Measurements from ENCODE around the gene HOXA4. TPM values are rescaled to one million over a fixed set of nuclear protein-coding genes. Genes with fewer than 3 reads are reported as not detected.
A peak's percentile ranks its signal among the peaks of the same experiment; 100 is the strongest.

The HOXA4 gene
- total and polyA plus RNA-seq, 2 of the 4 experiments (the other 2 are of a cell fraction): 0.36 to 8.0 TPM

GRCh38 chr7:27082171-27082570, 48.4 kb downstream of the HOXA4 start:
- H3K4me2 ChIP-seq (ENCODE audit: low read depth, low read length): no peak overlapping the region
- in situ Hi-C loops (cut with MboI; ENCODE audit: low sequenced_read_pairs): no loop called here

More at GRCh38 chr7:27082171-27082570, 48.4 kb downstream of the HOXA4 start:
- no peaks in the 10 kb centered on the region for H3K9me1 ChIP-seq (ENCODE audit: insufficient read depth, low read length)
- no peaks in the 10 kb centered on the region for H3K9me3 ChIP-seq (ENCODE audit: control insufficient read depth, insufficient read depth, low read length)
- H2BK20ac ChIP-seq (ENCODE audit: low read depth, low read length): no peak overlapping the region
- ChIA-PET POLR2A (ENCODE audit: unreplicated experiment) (interaction anchor here (0.5 kb wide), 1 partner anchor 59 kb away, joined by 3 read pairs; no protein-coding TSS in a partner anchor), CTCF (no interaction called here)
- intact Hi-C loops (cut with micrococcal nuclease) (no loop called here), dilution Hi-C loops (cut with HindIII; ENCODE audit: low sequenced_read_pairs, unreplicated experiment) (no loop called here)
- H3K23ac ChIP-seq (ENCODE audit: low read depth, low read length): no peak overlapping the region
- no peak overlapping the region for H3K18ac ChIP-seq (ENCODE audit: low read depth, low read length)
- no peak overlapping the region for H4K8ac ChIP-seq (ENCODE audit: low read depth in 2 of 2, low read length in 2 of 2)
- H2AK9ac ChIP-seq (replicated peaks; ENCODE audit: low read depth, low read length, poor library complexity): no peak overlapping the region
- H3K4ac ChIP-seq (ENCODE audit: low read depth, low read length): no peak overlapping the region
- no peak overlapping the region for H3K27ac ChIP-seq (ENCODE audit: insufficient read depth, low read length)
- H3K9ac ChIP-seq (ENCODE audit: low read depth, low read length): no peak overlapping the region
- WGBS, 2 experiments (ENCODE audit: extremely low coverage in 2 of 2, insufficient read length in 1 of 2): 100% methylated on average over 1 of the region's 1 CpG; no CpG with 5 or more reads in 1 of the 2 experiments
- no peaks in the 10 kb centered on the region for H3K36me3 ChIP-seq (ENCODE audit: control insufficient read depth, insufficient read depth, low read length)
- BruUV-seq (replicated peaks): no TSS peak
- no peak overlapping the region for H2BK15ac ChIP-seq (ENCODE audit: low read depth, low read length)
- H3K4me3 ChIP-seq (ENCODE audit: insufficient read depth, low read depth, low read length): no peak overlapping the region
- H4K5ac ChIP-seq (ENCODE audit: low read depth, low read length): no peak overlapping the region
- no peaks in the 10 kb centered on the region for H3K27me3 ChIP-seq (ENCODE audit: control insufficient read depth, insufficient read depth, low read length)
- TF ChIP-seq MAZ (IDR thresholded peaks at IDR 0.05; ENCODE audit: borderline replicate concordance, low read depth, low read length) (no peak), CEBPB (IDR thresholded peaks at IDR 0.05; ENCODE audit: low read depth, low read length) (no peak)
- no peak overlapping the region for H3K56ac ChIP-seq (ENCODE audit: extremely low read depth, insufficient read depth, low read length)
- H3K79me1 ChIP-seq (ENCODE audit: low read depth in 1 of 2, low read length in 2 of 2): no peaks in the 10 kb centered on the region
- H4K20me1 ChIP-seq (ENCODE audit: insufficient read depth, low read length): no peaks in the 10 kb centered on the region
- no peak overlapping the region for H4K91ac ChIP-seq (ENCODE audit: insufficient read depth, low read depth, low read length)
- no peaks in the 10 kb centered on the region; the same call in 1 of the 2 replicates for H3K4me1 ChIP-seq (ENCODE audit: control insufficient read depth, insufficient read depth, low read length)
- H2BK120ac ChIP-seq (ENCODE audit: low read depth, low read length): 0 out of 2 replicates have a peak overlapping the region, but pooled peaks have one; percentile 4
- no peak for DNase-seq
- no peak overlapping the region for H2BK5ac ChIP-seq (ENCODE audit: low read depth, low read length, poor library complexity, severe bottlenecking)
- H2AK5ac ChIP-seq (ENCODE audit: low read depth, low read length): no peak overlapping the region
- no peak for ATAC-seq (ENCODE audit: low read depth)
- H3K14ac ChIP-seq (replicated peaks; ENCODE audit: low read depth, low read length): no peak overlapping the region
- no peak overlapping the region for H2AFZ ChIP-seq (replicated peaks; ENCODE audit: low read length, poor library complexity)

Measured in IMR-90 (cell line).